ENCODE results near the gene HHIPL1.

DNA sequence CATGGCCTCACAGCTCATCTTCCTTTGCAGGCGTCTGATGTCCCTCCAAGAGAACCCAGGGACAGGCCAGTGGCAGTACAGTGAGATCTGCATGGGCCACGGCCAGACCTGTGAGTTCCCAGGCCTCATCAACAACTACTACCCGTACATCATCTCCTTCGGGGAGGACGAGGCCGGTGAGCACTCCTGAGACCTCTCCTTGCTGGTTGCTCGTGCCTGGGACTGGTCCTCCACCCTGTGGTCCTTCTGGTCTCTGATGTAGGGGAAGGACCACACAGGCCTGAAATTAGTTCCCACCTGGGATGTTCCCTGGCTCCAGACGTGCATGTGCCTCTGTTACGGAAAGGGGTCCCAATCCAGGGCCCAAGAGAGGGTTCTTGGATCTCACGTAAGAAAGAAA, 17.9 kb downstream of the HHIPL1 start:
- no peak for TF ChIP-seq CTCF (conservative IDR thresholded peaks at IDR 0.05; ENCODE audit: low read length)
- TF ChIP-seq EZH2phosphoT487 (IDR thresholded peaks at IDR 0.05; ENCODE audit: borderline replicate concordance) = no peak

Measured in Loucy (cell line).